SK-MEL-5 (cell line): ENCODE data around the gene SLC35F4. TPM values are rescaled to one million over a fixed set of nuclear protein-coding genes. Genes with fewer than 3 reads are reported as not detected.
A peak's percentile ranks its signal among the peaks of the same experiment; 100 is the strongest.
"Not testable (repeated sequence)": the region's sequence is repeated elsewhere in the genome, so short reads cannot be mapped to it uniquely, and the experiment has no call there.

ENCODE experiments used
- DNase-seq: peaks from one replicate; pipeline ENCODE4 v3.0.0-alpha.2; 2016; ENCODE audit warnings: low read depth, low spot score
- in situ Hi-C: cut with HindIII; loops from 2 replicates; pipeline ENCODE4 v1.10.0; 2016; ENCODE audit warnings: low sequenced_read_pairs, high pct_unique_total_duplicates, low pct_unique_long_range_greater_than_20kb
- total RNA-seq: library from RNA; depleted of rRNA; stranded (reverse); fragments of >200 nt; shearing (Covaris generic); gene quantifications from 2 replicates; pipeline ENCODE4 v1.2.3, GENCODE V29; 2014

SLC35F4 gene
- total RNA-seq, 1 experiment from 2014 or later = not detected

- DNase-seq, in situ Hi-C loops: not testable (repeated sequence)
Observed at GRCh38 chr14:57752142-57752695, 113.7 kb downstream of the SLC35F4 start.

- in situ Hi-C loops = no loop called here
- DNase-seq = no peak
Observed at GRCh38 chr14:57751400-57751799, 114.5 kb downstream of the SLC35F4 start.

- peak; percentile 3 for DNase-seq
- in situ Hi-C loops = no loop called here
Observed at GRCh38 chr14:57749267-57749666, 116.6 kb downstream of the SLC35F4 start.

GRCh38 chr14:57748279-57748678 is 117.6 kb downstream of the SLC35F4 start:
- in situ Hi-C loops = no loop called here

GRCh38 chr14:57747036-57747435 is 118.9 kb downstream of the SLC35F4 start:
- peak; percentile 48 for DNase-seq
- in situ Hi-C loops = no loop called here

More at GRCh38 chr14:57748279-57748678, 117.6 kb downstream of the SLC35F4 start:
- no peak for DNase-seq

- in situ Hi-C loops = no loop called here
- no peak for DNase-seq
Observed at GRCh38 chr14:57746563-57746962, 119.3 kb downstream of the SLC35F4 start.

- no peak for DNase-seq
- in situ Hi-C loops = no loop called here
Observed at GRCh38 chr14:57739516-57739915, 126.4 kb downstream of the SLC35F4 start.

GRCh38 chr14:57737598-57737997 is 128.3 kb downstream of the SLC35F4 start:
- DNase-seq = no peak
- in situ Hi-C loops = no loop called here

- in situ Hi-C loops = no loop called here
- no peak for DNase-seq
Observed at GRCh38 chr14:57736391-57736790, 129.5 kb downstream of the SLC35F4 start.

- in situ Hi-C loops = no loop called here
- no peak for DNase-seq
Observed at GRCh38 chr14:57735276-57735675, 130.6 kb downstream of the SLC35F4 start.

GRCh38 chr14:57732463-57733285 is 133.2 kb downstream of the SLC35F4 start:
- in situ Hi-C loops = no loop called here
- no peak for DNase-seq

GRCh38 chr14:57729208-57730187 is 136.4 kb downstream of the SLC35F4 start:
- in situ Hi-C loops = no loop called here
- no peak for DNase-seq

GRCh38 chr14:57725399-57726077 is 140.4 kb downstream of the SLC35F4 start:
- in situ Hi-C loops = no loop called here
- DNase-seq = no peak

GRCh38 chr14:57722141-57722540 is 143.8 kb downstream of the SLC35F4 start:
- DNase-seq, in situ Hi-C loops: not testable (repeated sequence)

GRCh38 chr14:57714487-57714931 is 151.4 kb downstream of the SLC35F4 start:
- in situ Hi-C loops = no loop called here
- no peak for DNase-seq

- DNase-seq = no peak
- in situ Hi-C loops = no loop called here
Observed at GRCh38 chr14:57712698-57713097, 153.2 kb downstream of the SLC35F4 start.

- in situ Hi-C loops = no loop called here
- DNase-seq = no peak
Observed at GRCh38 chr14:57712102-57712501, 153.8 kb downstream of the SLC35F4 start.
